Measurements from ENCODE around the gene CUBN.

Gene CUBN

DNA sequence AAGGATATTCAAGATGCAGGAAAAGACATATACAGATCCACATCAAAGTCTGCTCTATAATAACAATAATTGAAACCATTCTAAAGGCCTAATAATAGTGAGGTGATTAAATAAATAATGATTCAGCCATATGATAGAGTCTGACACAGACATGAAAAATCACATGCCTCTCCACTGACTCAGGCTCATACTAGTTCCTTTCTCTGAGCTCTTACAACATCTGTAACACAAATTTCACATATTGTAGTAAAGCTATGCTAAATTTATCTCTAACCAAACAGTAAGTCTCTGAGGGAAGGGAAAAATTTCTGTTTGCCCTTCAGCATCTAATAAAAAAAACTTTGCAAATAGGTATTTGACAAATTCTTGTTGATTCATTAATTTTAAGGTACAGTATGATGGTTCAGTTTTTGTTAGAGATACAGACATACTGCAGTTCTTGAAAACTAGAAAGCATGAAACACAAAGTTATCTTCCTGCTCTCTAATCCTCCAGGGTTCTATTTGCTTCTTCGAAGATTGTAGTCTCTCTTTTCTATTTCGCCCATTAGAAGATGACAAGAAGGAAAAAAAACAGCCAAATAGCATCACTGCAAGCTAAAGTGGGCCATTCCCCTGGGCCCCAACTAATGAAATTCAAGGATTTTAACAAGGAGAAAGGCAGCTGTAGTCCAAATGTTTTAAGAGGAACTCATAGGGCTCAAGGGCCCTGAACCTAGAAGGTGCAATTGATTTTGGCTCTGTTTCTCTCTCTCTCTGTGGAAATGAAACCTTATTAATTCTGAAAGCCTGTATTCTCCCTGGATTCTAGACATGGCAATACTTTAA lies 53.9 kb downstream of the CUBN start:
- no peak overlapping the region for H3K4me3 ChIP-seq (ENCODE audit: low read depth, low read length)
- TF ChIP-seq ZNF280C (tag by site-specific recombination; IDR thresholded peaks at IDR 0.05): no peak
- TF ChIP-seq MZF1 (tag by site-specific recombination; IDR thresholded peaks at IDR 0.05; ENCODE audit: borderline replicate concordance): no peak
- TF ChIP-seq, protein P1, sequence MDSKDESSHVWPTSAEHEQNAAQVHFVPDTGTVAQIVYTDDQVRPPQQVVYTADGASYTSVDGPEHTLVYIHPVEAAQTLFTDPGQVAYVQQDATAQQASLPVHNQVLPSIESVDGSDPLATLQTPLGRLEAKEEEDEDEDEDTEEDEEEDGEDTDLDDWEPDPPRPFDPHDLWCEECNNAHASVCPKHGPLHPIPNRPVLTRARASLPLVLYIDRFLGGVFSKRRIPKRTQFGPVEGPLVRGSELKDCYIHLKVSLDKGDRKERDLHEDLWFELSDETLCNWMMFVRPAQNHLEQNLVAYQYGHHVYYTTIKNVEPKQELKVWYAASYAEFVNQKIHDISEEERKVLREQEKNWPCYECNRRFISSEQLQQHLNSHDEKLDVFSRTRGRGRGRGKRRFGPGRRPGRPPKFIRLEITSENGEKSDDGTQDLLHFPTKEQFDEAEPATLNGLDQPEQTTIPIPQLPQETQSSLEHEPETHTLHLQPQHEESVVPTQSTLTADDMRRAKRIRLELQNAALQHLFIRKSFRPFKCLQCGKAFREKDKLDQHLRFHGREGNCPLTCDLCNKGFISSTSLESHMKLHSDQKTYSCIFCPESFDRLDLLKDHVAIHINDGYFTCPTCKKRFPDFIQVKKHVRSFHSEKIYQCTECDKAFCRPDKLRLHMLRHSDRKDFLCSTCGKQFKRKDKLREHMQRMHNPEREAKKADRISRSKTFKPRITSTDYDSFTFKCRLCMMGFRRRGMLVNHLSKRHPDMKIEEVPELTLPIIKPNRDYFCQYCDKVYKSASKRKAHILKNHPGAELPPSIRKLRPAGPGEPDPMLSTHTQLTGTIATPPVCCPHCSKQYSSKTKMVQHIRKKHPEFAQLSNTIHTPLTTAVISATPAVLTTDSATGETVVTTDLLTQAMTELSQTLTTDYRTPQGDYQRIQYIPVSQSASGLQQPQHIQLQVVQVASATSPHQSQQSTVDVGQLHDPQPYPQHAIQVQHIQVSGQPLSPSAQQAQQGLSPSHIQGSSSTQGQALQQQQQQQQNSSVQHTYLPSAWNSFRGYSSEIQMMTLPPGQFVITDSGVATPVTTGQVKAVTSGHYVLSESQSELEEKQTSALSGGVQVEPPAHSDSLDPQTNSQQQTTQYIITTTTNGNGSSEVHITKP (tag by site-specific recombination; IDR thresholded peaks at IDR 0.05): no peak
- no peak for TF ChIP-seq GLI2 (tag by site-specific recombination; IDR thresholded peaks at IDR 0.05; ENCODE audit: borderline replicate concordance, low read depth)
- no peak for TF ChIP-seq ZNF266 (tag by site-specific recombination; IDR thresholded peaks at IDR 0.05; ENCODE audit: low read depth)
- TF ChIP-seq BCL11B (tag by site-specific recombination; IDR thresholded peaks at IDR 0.05; ENCODE audit: low read depth): no peak
- TF ChIP-seq ZNF76 (tag by site-specific recombination; IDR thresholded peaks at IDR 0.05; ENCODE audit: borderline replicate concordance, low read depth): no peak
- TF ChIP-seq ZNF112 (tag by site-specific recombination; IDR thresholded peaks at IDR 0.05): no peak
- TF ChIP-seq ZEB2 (tag by site-specific recombination; IDR thresholded peaks at IDR 0.05): no peak
- no peak for TF ChIP-seq ZNF585B (tag by site-specific recombination; IDR thresholded peaks at IDR 0.05)
- TF ChIP-seq ZNF555 (tag by site-specific recombination; conservative IDR thresholded peaks at IDR 0.05): no peak
- no peak for TF ChIP-seq PRDM4 (tag by site-specific recombination; IDR thresholded peaks at IDR 0.05)
- TF ChIP-seq ZNF830 (tag by site-specific recombination; IDR thresholded peaks at IDR 0.05; ENCODE audit: low read depth): no peak
- no peak for TF ChIP-seq ZNF596 (tag by site-specific recombination; IDR thresholded peaks at IDR 0.05)
- no peak for TF ChIP-seq ZFP37 (tag by site-specific recombination; IDR thresholded peaks at IDR 0.05)
- no peak for TF ChIP-seq PATZ1 (tag by site-specific recombination; IDR thresholded peaks at IDR 0.05)
- TF ChIP-seq ZBTB17 (tag by site-specific recombination; IDR thresholded peaks at IDR 0.05): no peak
- TF ChIP-seq ZNF600 (tag by site-specific recombination; IDR thresholded peaks at IDR 0.05): no peak
- TF ChIP-seq ZFHX2 (tag by site-specific recombination; conservative IDR thresholded peaks at IDR 0.05): no peak
- TF ChIP-seq KLF7 (tag by site-specific recombination; IDR thresholded peaks at IDR 0.05; ENCODE audit: borderline replicate concordance): no peak
- POLR2A ChIA-PET: no interaction called here
- H3K9me3 ChIP-seq (ENCODE audit: control insufficient read depth, insufficient read depth, low read depth, low read length): no peaks in the 10 kb centered on the region
- no peaks in the 10 kb centered on the region for H3K4me1 ChIP-seq (ENCODE audit: control insufficient read depth, insufficient read depth, low read length)
- no peak overlapping the region for H3K27ac ChIP-seq (ENCODE audit: extremely low read depth, low read depth, low read length)
- CTCF ChIA-PET: interaction anchor here (0.6 kb wide), 1 partner anchor 29 kb away, joined by 5 read pairs; no protein-coding TSS in a partner anchor
- H3K36me3 ChIP-seq (ENCODE audit: control insufficient read depth in 2 of 2, insufficient read depth in 1 of 2, low read length in 2 of 2): no peaks in the 10 kb centered on the region
